GM19239 (cell line): ENCODE data around the gene SP140.

ENCODE experiments used
- DNase-seq: peaks from one replicate; pipeline ENCODE4 v3.0.0; 2011; ENCODE audit warnings: low spot score; ENCODE audit not compliant: insufficient read length
- FAIRE-seq: peaks from 2 replicates; lab custom pipeline; 2011; peaks lifted over from hg19 to GRCh38; lab: Jason Lieb, UNC

The SP140 gene

GRCh38 chr2:230347659-230348305 is 122.2 kb downstream of the SP140 start:
- FAIRE-seq = peak; percentile 81

GRCh38 chr2:230348787-230349186 is 123.3 kb downstream of the SP140 start:
- FAIRE-seq = peak; percentile 88
- no peak for DNase-seq

More at GRCh38 chr2:230347659-230348305, 122.2 kb downstream of the SP140 start:
- DNase-seq = no peak

- FAIRE-seq (no peak), DNase-seq (no peak)
Measured at GRCh38 chr2:230356084-230356483, 130.5 kb downstream of the SP140 start.

- DNase-seq (no peak), FAIRE-seq (peak; percentile 42)
Measured at GRCh38 chr2:230358305-230358704, 132.8 kb downstream of the SP140 start.

GRCh38 chr2:230360028-230360427 is 134.5 kb downstream of the SP140 start:
- FAIRE-seq (no peak), DNase-seq (no peak)

- FAIRE-seq (peak; percentile 4), DNase-seq (no peak)
Measured at GRCh38 chr2:230362030-230362691, 136.6 kb downstream of the SP140 start.
